ENCODE measurements around the gene DNAJC18.
"Not testable (repeated sequence)": the region's sequence is repeated elsewhere in the genome, so short reads cannot be mapped to it uniquely, and the experiment has no call there.

Gene DNAJC18

GRCh38 chr5:139402561-139403158, 36.7 kb downstream of the DNAJC18 start:
- FAIRE-seq: no peak

DNA sequence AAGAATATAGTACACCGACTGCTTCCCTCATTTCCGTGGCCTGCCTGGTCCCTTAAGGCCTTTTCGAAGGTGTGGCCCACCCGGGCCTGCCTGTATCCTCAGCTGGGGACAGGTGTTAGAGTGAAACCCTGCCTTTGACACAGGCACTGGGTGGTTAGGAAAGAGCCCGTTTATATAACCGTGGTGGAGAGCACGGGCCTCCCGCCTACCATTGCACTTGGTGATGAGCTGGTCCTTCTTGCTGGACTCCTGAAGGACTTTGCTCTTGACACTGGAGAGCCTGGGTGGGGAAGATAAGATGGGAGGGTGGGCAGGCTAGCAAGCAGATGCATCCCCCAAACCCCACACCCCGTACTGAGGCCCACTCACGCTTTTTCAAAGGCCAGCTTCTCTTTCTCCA, 37.8 kb downstream of the DNAJC18 start:
- FAIRE-seq: no peak

DNA sequence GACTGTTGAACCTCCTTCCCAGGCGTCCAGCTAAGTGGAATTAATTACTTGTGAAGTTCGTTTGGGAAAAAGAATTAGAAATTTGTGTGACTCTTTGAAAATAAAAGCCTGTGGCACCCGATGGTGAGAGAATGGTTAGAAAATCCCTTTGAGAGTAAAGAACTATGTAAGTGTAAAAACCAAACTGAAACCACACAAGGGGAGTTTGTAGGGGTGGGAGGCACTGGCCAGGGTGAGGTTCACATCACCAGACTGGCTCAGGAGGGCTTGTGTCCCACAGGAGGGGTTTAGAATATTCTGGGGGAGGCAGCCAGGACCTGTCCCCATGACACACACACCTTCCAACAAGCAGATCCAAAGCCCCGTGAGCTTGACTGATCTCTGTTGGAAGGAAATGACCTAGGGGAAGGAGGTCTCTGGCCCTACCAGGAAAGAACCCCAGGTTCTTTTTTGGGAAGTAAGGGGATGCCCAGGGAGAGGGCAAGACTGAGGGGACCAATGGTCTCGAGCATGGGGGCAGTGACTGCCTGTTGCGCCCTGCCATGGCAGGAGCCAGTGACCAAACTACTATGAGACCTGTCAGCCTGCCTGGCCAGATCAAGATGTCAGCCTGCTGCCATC, 39.7 kb downstream of the DNAJC18 start:
- FAIRE-seq: no peak

- FAIRE-seq: no peak
Measured at GRCh38 chr5:139397921-139398320, 41.4 kb downstream of the DNAJC18 start.

DNA sequence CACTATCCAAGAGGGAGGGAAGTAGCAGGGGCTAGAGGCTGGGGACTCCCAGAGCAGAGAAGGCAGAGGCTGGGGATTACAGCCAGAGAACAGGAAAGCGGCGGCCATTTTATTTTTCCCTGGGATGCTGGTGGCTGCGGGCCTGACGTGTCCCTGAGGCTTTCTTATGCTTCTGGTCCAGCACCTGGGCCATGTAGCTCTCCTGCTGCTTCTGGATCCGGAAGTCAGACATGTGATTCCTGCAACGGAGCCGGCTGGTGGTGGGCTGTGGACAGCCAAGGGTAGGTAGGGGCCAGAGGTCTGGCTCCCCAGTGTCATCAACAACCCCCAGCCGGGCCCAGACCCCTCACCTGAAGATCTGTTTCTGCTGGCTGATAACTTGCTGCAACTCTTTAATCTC, 42.6 kb downstream of the DNAJC18 start:
- FAIRE-seq: no peak

GRCh38 chr5:139395844-139396640, 43.3 kb downstream of the DNAJC18 start:
- no peak for FAIRE-seq

DNA sequence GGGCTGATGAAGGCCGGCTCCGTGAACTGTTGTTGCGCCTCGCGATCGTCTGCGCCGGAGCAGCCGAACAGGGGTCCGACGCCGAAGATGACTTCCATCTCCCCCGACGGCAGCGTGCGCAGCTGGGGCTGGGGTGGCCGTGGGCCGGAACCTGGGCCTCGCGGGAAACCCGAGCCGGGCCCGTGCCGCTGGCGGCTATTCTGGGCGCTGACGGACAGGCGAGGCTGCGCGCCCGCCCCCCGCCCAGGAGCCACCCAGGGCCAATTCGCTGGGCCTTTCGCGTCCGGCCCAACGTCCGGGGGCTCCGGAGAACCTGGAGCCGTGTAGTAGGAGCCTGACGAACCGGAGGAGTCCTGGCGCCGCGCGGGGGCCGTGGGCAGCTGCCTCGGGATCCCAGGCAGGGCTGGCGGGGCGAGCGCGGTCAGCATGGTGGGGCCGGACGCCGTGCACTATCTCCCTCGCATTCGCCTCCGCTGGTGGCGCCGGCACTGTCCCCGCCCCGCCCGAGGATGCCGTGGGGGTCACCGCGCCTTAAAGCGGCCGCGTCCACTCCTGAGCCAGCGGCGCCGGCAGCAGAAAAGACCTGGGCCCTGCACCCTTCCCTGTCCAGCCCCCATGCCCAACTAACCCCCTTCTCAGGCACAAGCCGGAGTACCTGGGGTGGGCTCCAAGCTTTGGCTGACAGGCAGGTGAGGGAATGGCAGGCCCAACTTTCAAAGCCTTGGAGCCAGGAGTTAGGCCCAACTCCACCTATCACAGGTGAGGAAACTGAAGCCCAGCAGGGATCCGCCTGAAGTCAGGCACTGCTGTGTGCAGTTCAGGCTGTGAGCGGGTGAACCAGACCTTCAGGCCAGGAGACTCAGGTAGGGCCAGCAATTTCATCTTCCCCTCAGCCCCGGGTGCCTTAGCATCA, 44.4 kb downstream of the DNAJC18 start, which contains the start of gene PROB1:
Gene PROB1, minus strand, starts transcription at position 451 of the 913 bp plus-strand sequence. Its CDS starts 23 bp downstream, at position 428.
- no peak for FAIRE-seq

GRCh38 chr5:139394123-139394653, 45.1 kb downstream of the DNAJC18 start:
- no peak for FAIRE-seq

DNA sequence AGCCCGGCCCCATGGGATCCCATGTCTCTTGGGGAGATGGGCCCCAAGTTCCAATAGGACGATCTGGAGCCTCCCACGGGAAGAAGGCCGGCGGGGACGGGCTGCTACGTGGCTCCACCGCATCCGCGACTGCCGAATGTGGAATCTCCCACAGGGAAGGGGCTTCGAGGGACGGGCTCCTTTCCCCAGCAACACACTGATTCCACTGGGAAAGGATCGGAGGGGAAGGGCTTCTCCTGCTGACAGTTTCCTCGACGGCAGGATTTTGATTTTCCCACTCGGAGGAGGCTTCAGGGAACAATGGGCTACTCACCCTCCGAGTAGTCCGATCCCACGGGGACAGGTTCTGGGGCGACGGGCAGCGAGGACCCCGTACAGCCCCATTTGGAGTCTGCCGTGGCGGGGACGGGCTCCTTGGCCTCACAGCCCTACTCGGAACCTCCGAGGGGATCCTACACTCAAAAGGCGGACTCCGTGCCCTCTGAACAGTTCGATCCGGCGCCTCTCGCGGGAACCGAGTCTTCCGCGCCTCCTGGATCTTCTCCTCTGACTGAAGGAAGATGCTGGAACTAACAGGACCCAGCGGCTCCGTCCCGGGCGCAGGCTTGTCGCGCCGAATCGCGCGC, 45.7 kb downstream of the DNAJC18 start:
- FAIRE-seq: no peak

- FAIRE-seq: no peak
Measured at GRCh38 chr5:139392678-139393496, 46.4 kb downstream of the DNAJC18 start.

GRCh38 chr5:139392324-139392677, 47.0 kb downstream of the DNAJC18 start:
- no peak for FAIRE-seq

- no peak for FAIRE-seq
Measured at GRCh38 chr5:139391570-139392323, 47.6 kb downstream of the DNAJC18 start.

DNA sequence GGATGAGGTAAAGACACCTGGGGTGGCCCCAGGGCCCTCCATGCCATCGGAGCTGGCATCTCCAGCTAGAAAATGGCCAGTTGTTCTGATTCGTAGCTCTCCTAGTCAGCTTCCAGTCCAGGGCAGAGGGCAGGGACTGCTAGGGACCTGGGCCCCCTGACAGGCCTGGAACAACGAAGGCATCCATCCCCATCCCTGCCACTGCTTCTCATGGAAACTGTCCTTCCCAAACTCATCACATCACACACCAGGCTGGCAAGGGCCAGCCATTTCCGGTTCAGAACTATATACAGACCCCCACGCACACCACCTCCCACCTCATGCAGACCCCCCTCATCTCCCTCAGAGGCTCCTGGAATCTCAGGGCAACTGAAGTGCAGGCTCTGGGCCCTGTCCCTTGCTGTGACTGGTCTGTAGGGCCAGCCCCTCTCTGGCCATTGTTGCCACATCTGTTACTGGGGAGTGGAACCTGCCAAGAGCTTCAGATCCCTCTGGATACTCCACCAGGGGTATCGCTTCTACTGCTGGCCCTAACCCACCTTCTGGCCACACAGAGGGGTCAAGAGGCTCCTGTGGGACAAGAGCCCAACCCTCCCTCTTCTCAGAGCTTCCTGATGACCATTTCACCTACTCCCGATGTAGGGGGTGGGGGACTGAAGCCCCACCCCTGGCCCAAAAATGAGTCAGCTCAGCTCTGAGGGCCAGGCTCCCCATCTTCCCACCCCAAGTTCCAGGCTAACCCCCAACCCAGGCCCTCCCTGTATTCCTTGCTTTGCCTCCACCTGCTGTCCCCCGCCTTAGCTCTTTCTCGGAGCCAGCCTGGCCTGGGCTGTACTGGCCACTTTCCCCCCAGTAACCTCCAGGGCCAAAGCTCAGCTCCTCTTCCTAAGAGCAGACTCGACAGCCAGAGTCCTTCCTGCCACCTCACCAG, 48.4 kb downstream of the DNAJC18 start:
- FAIRE-seq: no peak

DNA sequence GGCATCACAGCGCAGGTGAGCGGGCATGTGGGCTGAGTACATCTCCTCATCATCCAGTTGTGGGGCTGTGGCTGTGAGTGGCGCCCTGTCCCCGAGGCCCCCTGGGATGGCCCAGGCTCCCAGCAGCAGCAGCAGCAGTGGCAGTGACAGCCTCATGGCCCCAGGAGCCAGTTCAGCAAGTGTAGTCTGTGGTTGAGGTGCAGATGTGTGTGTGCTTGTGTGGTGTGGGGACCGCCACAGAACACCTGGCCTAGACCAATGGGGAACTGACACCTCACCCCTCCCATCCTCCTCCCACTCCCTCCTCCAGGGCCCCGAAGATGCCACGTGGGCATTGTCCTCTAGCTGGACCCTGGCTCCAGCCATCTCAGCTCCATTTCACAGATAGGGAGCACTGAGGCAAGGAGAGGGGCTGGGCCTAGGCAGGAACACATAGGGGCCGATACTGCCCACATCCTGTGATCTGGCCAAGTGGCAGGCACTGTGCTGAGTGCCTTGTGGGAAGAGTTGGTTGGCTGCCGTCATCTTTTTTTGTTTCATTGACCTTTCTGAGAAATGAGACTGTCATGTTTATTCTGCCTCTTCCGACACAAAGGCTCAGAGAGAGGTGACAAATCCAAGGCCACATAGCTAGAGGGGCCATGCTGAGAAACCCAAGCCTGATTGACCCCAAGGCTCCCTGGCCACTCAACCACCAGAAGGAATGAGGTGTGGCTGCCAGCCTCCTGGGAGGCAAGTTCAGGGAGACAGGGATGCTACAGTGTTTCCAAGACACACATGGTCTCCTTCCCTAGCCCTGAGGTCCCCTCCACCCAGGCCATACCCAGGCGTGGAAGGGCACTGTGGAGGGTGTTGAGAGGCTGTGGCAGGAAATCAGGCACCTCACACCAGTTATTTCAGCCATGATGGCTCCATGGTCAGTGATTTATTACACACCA, 49.4 kb downstream of the DNAJC18 start, which contains the start of gene MZB1:
Gene MZB1, minus strand, starts transcription at position 213 of the 938 bp plus-strand sequence. Its CDS starts 57 bp downstream, at position 156.
- no peak for FAIRE-seq

DNA sequence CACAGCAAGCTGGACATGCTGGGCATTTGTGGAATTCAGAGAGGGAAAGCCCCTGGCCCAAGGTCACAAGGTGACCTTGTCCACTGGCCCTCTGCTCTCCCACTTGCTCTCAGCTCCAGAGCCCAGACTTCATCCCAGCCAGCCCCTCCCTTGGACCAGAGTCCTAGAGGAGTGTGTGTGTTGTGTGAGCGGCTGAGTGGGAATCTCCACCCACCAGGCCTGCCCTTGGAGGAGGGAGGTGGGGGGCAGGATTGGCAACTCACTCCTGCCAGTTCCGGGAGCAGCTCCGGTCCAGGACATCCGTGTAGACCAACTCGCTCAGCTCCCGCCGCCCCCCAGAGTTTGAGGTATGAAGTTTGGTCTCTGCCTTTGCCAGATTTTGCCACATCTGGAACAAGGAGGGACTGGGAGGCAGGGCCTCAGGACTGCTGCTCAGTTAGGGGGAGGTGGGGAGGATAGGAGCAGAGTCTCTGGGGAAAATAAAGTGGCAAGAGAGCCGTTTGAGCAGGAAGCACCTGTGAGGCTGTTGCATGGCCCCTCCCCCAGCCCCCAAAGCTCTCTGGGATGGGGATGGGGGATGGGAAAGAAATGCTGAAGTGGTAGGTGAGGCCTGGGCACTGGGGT, 51.0 kb downstream of the DNAJC18 start:
- FAIRE-seq: no peak

DNA sequence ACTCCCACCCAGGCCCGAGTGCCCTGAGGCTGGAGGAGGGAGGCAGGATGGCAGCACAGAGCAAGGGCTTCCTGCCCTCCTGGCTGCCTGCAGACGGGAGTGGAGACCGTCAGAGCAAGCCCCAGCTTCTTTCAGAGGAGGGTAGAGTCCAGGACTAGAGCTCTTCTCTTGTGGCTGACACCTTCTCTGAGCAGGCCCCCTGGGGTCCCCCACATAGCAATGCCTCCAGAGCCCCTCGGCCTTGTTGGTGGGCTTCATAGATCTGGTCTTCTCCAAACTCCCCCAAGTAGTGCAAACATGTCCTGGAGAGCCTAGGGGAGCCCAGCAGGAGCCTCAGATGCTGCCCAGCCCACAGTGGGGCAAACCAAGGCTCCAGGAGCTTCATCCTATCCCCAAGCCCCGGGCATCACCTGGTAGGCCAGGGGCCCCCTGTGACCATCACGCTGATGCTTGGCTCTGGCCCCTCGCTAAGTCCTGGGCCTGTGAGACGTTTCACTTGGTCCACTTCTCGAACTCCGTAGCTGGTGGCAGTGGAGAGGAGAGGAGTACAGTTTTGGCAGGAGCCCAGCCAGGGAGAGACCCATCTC, 51.6 kb downstream of the DNAJC18 start:
- FAIRE-seq: no peak

GRCh38 chr5:139386956-139387355, 52.4 kb downstream of the DNAJC18 start:
- FAIRE-seq: not testable (repeated sequence)
